Endothelial cell of umbilical vein (primary cell): ENCODE measurements around the gene PEX5. TPM values are rescaled to one million over a fixed set of nuclear protein-coding genes. Genes with fewer than 3 reads are reported as not detected.

Source experiments
- BruUV-seq: library from RNA; stranded (reverse); fragments of 400-500 nt; replicated peaks from 2 replicates; lab custom pipeline; 2021; lab: Mats Ljungman, UMichigan
- CTCF ChIA-PET: fragments of 300-600, 350-600 bp; sonication (Branson Sonifier 250); formaldehyde crosslinking; loops from one replicate; lab custom pipeline; 2021; ENCODE audit warnings: antibody characterized with exemption, inconsistent platforms; lab: Charles Lee
- POLR2A ChIA-PET: fragments of 300-600, 350-600 bp; sonication (Branson Sonifier 250); formaldehyde crosslinking; loops from one replicate; lab custom pipeline; 2021; ENCODE audit warnings: antibody characterized with exemption, inconsistent platforms; lab: Charles Lee
- DNase-seq: peaks from one replicate; pipeline ENCODE4 v3.0.0-alpha.2; 2011; ENCODE audit warnings: low read depth, low spot score
- FAIRE-seq: peaks from 2 replicates; lab custom pipeline; 2011; peaks lifted over from hg19 to GRCh38; lab: Jason Lieb, UNC
- H2AFZ ChIP-seq: 2 replicates; pipeline ENCODE4 v1.6.0; 2012; ENCODE audit warnings: low read depth, low read length, control low read depth, inconsistent platforms
- H3K27ac ChIP-seq: 2 replicates; pipeline ENCODE4 v1.5.1; 2011; ENCODE audit warnings: low read depth, mild to moderate bottlenecking, control low read depth, low read length, moderate library complexity; ENCODE audit not compliant: insufficient read depth
- H3K27me3 ChIP-seq, 2 experiments: 2 replicates each; pipeline versions ENCODE4 v1.6.0 to v1.6.1; 2011; ENCODE audit warnings: low read length in 2 of 2, mixed read lengths in 1 of 2; ENCODE audit not compliant: control insufficient read depth in 2 of 2, insufficient read depth in 2 of 2
- H3K36me3 ChIP-seq, 2 experiments: 2 replicates in 1 of 2; 3 replicates in 1 of 2; pipeline ENCODE4 v1.5.1; 2011; ENCODE audit warnings: low read length in 2 of 2, mild to moderate bottlenecking in 1 of 2, moderate library complexity in 1 of 2; ENCODE audit not compliant: control insufficient read depth in 2 of 2, insufficient read depth in 2 of 2; ENCODE audit errors: extremely low read depth in 1 of 2
- H3K4me1 ChIP-seq: 3 replicates; pipeline ENCODE4 v1.5.1; 2011; ENCODE audit warnings: mild to moderate bottlenecking, low read length; ENCODE audit not compliant: control insufficient read depth, insufficient read depth; ENCODE audit errors: extremely low read depth
- H3K4me2 ChIP-seq: 2 replicates; pipeline ENCODE4 v1.6.1; 2011; ENCODE audit warnings: low read length, control low read depth, mixed read lengths; ENCODE audit not compliant: insufficient read depth
- H3K4me3 ChIP-seq, 3 experiments: fragments of 200-600 bp in 1 of 3; sonication (generic), shearing (Covaris generic) in 1 of 3; replicated peaks in 1 of 3; 2 replicates each; pipeline ENCODE4 v1.5.1; 2011 to 2016; ENCODE audit warnings: control low read depth in 3 of 3, low read length in 3 of 3, mild to moderate bottlenecking in 2 of 3, inconsistent platforms in 1 of 3, low read depth in 1 of 3, moderate library complexity in 1 of 3; ENCODE audit not compliant: insufficient read depth in 1 of 3
- H3K79me2 ChIP-seq: 2 replicates; pipeline ENCODE4 v1.6.0; 2012; ENCODE audit warnings: low read length, inconsistent platforms; ENCODE audit not compliant: control insufficient read depth, insufficient read depth
- H3K9ac ChIP-seq: replicated peaks from 2 replicates; pipeline ENCODE3; 2011; ENCODE audit warnings: low read length, control low read depth; ENCODE audit not compliant: insufficient read depth; ENCODE audit errors: extremely low read depth
- H3K9me1 ChIP-seq: replicated peaks from 3 replicates; pipeline ENCODE4 v1.6.0; 2011; ENCODE audit warnings: mild to moderate bottlenecking, low read length; ENCODE audit not compliant: control insufficient read depth, insufficient read depth; ENCODE audit errors: extremely low read depth
- H3K9me3 ChIP-seq: replicated peaks from 2 replicates; pipeline ENCODE4 v1.5.1; 2012; ENCODE audit warnings: low read length, inconsistent platforms; ENCODE audit not compliant: control insufficient read depth, insufficient read depth
- H4K20me1 ChIP-seq: replicated peaks from 2 replicates; pipeline ENCODE3; 2011; ENCODE audit warnings: mild to moderate bottlenecking, low read length; ENCODE audit not compliant: control insufficient read depth, insufficient read depth; ENCODE audit errors: extremely low read depth
- CTCF ChIP-seq, 2 donors: IDR thresholded peaks; 1 replicate in 1 of 2; 2 replicates in 1 of 2; pipeline ENCODE4 v1.5.1; 2011; ENCODE audit warnings: low read length in 2 of 2, mild to moderate bottlenecking in 2 of 2, moderate library complexity in 2 of 2, control low read depth in 1 of 2, inconsistent platforms in 1 of 2, low read depth in 1 of 2; ENCODE audit not compliant: insufficient read depth in 1 of 2; ENCODE audit errors: extremely low read depth in 1 of 2
- EZH2 ChIP-seq: IDR thresholded peaks from 2 replicates; pipeline ENCODE4 v1.6.1; 2012; ENCODE audit warnings: borderline replicate concordance, low read depth, mild to moderate bottlenecking, moderate library complexity, low read length, inconsistent platforms; ENCODE audit not compliant: severe bottlenecking
- FOS ChIP-seq: IDR thresholded peaks from 2 replicates; pipeline ENCODE4 v1.6.1; 2011; ENCODE audit warnings: mild to moderate bottlenecking, low read length, moderate library complexity, borderline replicate concordance; ENCODE audit not compliant: insufficient read depth
- GATA2 ChIP-seq: IDR thresholded peaks from 2 replicates; pipeline ENCODE4 v1.7.0; 2011; ENCODE audit warnings: low read depth, mild to moderate bottlenecking, moderate library complexity, mixed read lengths, low read length; ENCODE audit not compliant: insufficient read length, insufficient read depth
- JUN ChIP-seq: IDR thresholded peaks from 2 replicates; pipeline ENCODE4 v1.6.1; 2011; ENCODE audit warnings: borderline replicate concordance, low read depth; ENCODE audit not compliant: insufficient read length, insufficient read depth
- MAX ChIP-seq: IDR thresholded peaks from 2 replicates; pipeline ENCODE4 v1.6.1; 2011; ENCODE audit not compliant: insufficient read depth, insufficient read length
- MYC ChIP-seq: IDR thresholded peaks from one replicate; pipeline ENCODE4 v1.6.1; 2011; ENCODE audit warnings: mild to moderate bottlenecking, low read depth, low read length
- POLR2A ChIP-seq: IDR thresholded peaks from 2 replicates; pipeline ENCODE4 v1.6.1; 2012; ENCODE audit warnings: low read depth, mild to moderate bottlenecking, control low read depth, low read length
- POLR2AphosphoS5 ChIP-seq: IDR thresholded peaks from 2 replicates; pipeline ENCODE4 v1.6.1; 2012; ENCODE audit warnings: low read depth, mild to moderate bottlenecking, control low read depth, low read length, moderate library complexity; ENCODE audit not compliant: insufficient read depth
- dilution Hi-C: fragments of 300-500 bp; cut with MboI; formaldehyde crosslinking; loops from one replicate; pipeline ENCODE4 v1.15.0; 2019; ENCODE audit warnings: low sequenced_read_pairs; ENCODE audit not compliant: extremely low pct_ligation_motif_present
- intact Hi-C: fragments of 100-400 bp; cut with micrococcal nuclease; formaldehyde crosslinking; loops from one replicate; pipeline ENCODE4 v1.10.0; 2022
- polyA plus RNA-seq, 4 experiments: library from polyadenylated mRNA; depleted of rRNA in 3 of 4; stranded (reverse) in 3 of 4; unstranded in 1 of 4; fragments of >200 nt; gene quantifications; 2 replicates each; pipeline versions ENCODE4 v1.2.1 to v1.2.3, GENCODE V29; 2011 to 2012; ENCODE audit warnings: missing spikeins in 1 of 4
- total RNA-seq: library from RNA; stranded (reverse); gene quantifications from 2 replicates; pipeline ENCODE4 v1.2.3, GENCODE V29; 2021

PEX5 gene
- total and polyA plus RNA-seq, 2 donors (not counting 3 experiments of a cell fraction or from before 2014, with no cell fraction given) = 12.9 to 32.3 TPM

- no peak overlapping the region for H3K27ac ChIP-seq
- H2AFZ ChIP-seq = no peak overlapping the region
- ChIA-PET POLR2A (no interaction called here), CTCF (interaction anchor here (1.2 to 2.9 kb wide), 2 partner anchors 418 to 421 kb away, joined by 3 to 9 read pairs; no protein-coding TSS in a partner anchor)
- no peak for DNase-seq
- H3K9ac ChIP-seq = no peak overlapping the region
- dilution Hi-C loops = no loop called here
- intact Hi-C loops = no loop called here
- BruUV-seq = no TSS peak
- no peak for TF ChIP-seq MAX
- TF ChIP-seq POLR2AphosphoS5 = no peak
- no peak for TF ChIP-seq FOS
- no peak for TF ChIP-seq MYC
- no peak for TF ChIP-seq CTCF (IDR thresholded peaks at IDR 0.05; ENCODE audit: extremely low read depth in 1 of 2, insufficient read depth in 1 of 2, low read depth in 1 of 2, low read length in 2 of 2)
- no peak for TF ChIP-seq POLR2A
- no peak for TF ChIP-seq GATA2
- TF ChIP-seq JUN = no peak
- no peak for TF ChIP-seq EZH2
- H3K4me2 ChIP-seq = no peak overlapping the region
- H4K20me1 ChIP-seq = no peaks in the 10 kb centered on the region
- FAIRE-seq = no peak
- H3K27me3 ChIP-seq = peaks cover 0 to 2% of the 10 kb centered on the region in 2 experiments
- H3K79me2 ChIP-seq = no peaks in the 10 kb centered on the region
- no peaks in the 10 kb centered on the region for H3K9me1 ChIP-seq
- no peaks in the 10 kb centered on the region for H3K36me3 ChIP-seq
- H3K4me1 ChIP-seq = no peaks in the 10 kb centered on the region
- H3K9me3 ChIP-seq = no peaks in the 10 kb centered on the region
- H3K4me3 ChIP-seq = no peak overlapping the region
These were observed 32.0 kb downstream of the PEX5 start for GRCh38 chr12:7221486-7221885.
